ENCODE results near the gene ZNF217. TPM values are rescaled to one million over a fixed set of nuclear protein-coding genes. Genes with fewer than 3 reads are reported as not detected.
"Not testable (repeated sequence)": the region's sequence is repeated elsewhere in the genome, so short reads cannot be mapped to it uniquely, and the experiment has no call there.

ZNF217 gene
- total RNA-seq, 2 experiments from 2014 or later: 104 to 113 TPM

DNA sequence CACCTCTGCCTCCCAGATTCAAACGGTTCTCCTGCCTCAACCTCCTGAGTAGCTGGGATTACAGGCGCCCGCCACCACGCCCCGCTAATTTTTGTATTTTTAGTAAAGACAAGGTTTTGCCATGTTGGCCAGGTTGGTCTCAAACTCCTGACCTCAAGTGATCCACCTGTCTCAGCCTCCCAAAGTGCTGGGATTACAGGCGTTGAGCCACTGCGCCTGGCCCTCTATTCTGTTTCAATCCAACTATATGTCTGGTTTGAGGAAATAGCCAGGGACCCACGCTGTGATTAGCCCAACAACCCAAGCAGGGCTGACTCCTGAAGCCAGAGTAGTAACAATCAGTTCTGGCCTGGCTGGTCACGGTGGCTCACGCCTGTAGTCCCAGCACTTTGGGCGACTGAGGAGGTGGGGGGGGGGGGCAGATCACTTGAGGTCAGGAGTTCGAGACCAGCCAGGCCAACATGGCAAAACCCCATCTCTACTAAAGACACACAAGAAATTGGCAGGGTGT lies 24.9 kb upstream of the ZNF217 start:
- ATAC-seq; H3K27me3 Mint-ChIP-seq (ENCODE audit: low read depth); H3K4me3 Mint-ChIP-seq; H3K27ac Mint-ChIP-seq; DNase-seq; H3K9me3 Mint-ChIP-seq (ENCODE audit: insufficient read depth); POLR2A ChIA-PET; H3K36me3 Mint-ChIP-seq (ENCODE audit: low read depth); CTCF ChIA-PET: not testable (repeated sequence)
- H3K4me1 Mint-ChIP-seq (ENCODE audit: low read depth): peaks cover 39% of the 10 kb centered on the region

DNA sequence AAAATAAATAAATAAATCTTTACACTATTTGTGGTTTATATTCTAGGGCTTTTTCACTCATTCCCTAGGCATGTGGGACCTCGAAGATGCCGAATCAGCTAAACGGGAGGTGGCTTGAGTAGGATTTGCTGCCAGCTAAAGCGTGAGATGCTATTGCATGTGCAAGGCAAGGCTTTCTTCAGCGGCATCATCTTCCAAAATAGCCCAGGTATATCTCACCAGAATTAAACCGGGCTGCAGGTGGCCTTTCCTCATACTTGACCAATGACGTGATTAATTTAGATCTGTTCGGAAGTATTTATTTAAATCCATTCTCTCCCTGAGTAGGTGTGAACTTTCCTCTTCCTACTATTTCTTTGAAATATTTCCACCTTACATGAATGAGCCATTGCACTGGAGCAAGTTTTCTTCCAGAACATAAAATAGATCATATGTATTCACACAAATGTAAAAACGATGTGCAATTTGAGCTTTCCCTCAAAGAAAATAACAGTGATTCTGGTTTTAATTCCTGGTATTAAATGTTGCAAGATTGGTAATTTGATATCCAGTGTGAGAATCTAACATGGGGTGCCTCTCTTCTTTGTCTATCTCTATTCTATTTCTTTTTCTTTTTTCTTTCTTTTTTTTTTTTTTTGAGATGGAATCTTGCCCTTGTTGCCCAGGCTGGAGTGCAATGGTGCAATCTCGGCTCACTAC lies 24.3 kb upstream of the ZNF217 start:
- Mint-ChIP-seq H3K9me3 (ENCODE audit: insufficient read depth) (no peaks in the 10 kb centered on the region), H3K4me1 (ENCODE audit: low read depth) (peaks cover 39% of the 10 kb centered on the region), H3K4me3 (no peak overlapping the region), H3K27ac (no peak overlapping the region), H3K36me3 (ENCODE audit: low read depth) (no peaks in the 10 kb centered on the region), H3K27me3 (ENCODE audit: low read depth) (no peaks in the 10 kb centered on the region)
- DNase-seq (no peak), ATAC-seq (no peak)
- CTCF ChIA-PET: no interaction called here
- POLR2A ChIA-PET: interaction anchor here (0.7 kb wide), 1 partner anchor 24 kb away, joined by 3 read pairs; no protein-coding TSS in a partner anchor

DNA sequence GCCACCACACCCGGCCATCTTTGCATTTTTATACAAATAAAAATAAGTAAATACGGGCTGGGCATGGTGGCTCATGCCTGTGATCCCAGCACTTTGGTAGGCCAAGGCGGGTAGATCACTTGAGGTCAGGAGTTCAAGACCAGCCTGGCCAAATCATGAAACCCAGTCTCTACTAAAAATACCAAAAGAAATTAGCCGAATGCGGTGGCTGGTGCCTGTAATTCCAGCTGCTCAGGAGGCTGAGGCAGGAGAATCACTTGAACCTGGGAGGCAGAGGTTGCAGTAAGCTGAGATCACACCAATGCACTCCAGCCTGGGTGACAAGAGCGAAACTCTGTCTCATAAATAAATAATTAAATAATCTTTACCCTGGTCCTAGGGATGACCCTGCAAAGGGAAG lies 22.9 kb upstream of the ZNF217 start:
- CTCF ChIA-PET; H3K36me3 Mint-ChIP-seq (ENCODE audit: low read depth); H3K4me3 Mint-ChIP-seq; H3K27me3 Mint-ChIP-seq (ENCODE audit: low read depth); DNase-seq; POLR2A ChIA-PET; H3K9me3 Mint-ChIP-seq (ENCODE audit: insufficient read depth); H3K27ac Mint-ChIP-seq; ATAC-seq: not testable (repeated sequence)
- peaks cover 31% of the 10 kb centered on the region for H3K4me1 Mint-ChIP-seq (ENCODE audit: low read depth)

DNA sequence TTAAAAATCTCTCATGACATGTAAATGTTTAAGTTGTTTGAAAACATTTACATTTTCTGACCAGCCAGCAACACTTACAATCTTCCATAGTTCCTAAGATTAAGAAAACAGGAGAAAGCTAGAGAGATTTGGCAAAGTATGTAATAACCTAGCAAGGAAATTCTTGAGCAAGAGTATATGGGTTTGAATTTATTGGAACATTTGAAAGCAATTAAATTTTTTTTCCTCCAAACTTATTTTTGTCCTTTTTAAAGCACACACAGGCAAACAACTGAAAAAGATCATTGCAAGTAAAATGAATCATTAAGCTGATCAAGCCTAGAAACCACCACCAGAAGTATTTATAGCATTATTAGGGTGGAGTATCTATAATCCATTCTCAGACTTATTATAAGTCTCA lies 20.1 kb upstream of the ZNF217 start:
- H3K9me3 Mint-ChIP-seq (ENCODE audit: insufficient read depth): no peaks in the 10 kb centered on the region
- no peak for DNase-seq
- H3K4me3 Mint-ChIP-seq: no peak overlapping the region
- ATAC-seq: no peak
- ChIA-PET POLR2A (interaction anchor here (1.0 kb wide), 1 partner anchor 9 kb away, joined by 3 read pairs; no protein-coding TSS in a partner anchor), CTCF (interaction anchor here (0.8 to 5.6 kb wide), 3 partner anchors 9 to 29 kb away, joined by 3 to 56 read pairs (median 8); no protein-coding TSS in a partner anchor)
- peaks cover 40% of the 10 kb centered on the region for H3K4me1 Mint-ChIP-seq (ENCODE audit: low read depth)
- H3K36me3 Mint-ChIP-seq (ENCODE audit: low read depth): peaks cover 6% of the 10 kb centered on the region
- no peak overlapping the region for H3K27ac Mint-ChIP-seq
- no peaks in the 10 kb centered on the region for H3K27me3 Mint-ChIP-seq (ENCODE audit: low read depth)

DNA sequence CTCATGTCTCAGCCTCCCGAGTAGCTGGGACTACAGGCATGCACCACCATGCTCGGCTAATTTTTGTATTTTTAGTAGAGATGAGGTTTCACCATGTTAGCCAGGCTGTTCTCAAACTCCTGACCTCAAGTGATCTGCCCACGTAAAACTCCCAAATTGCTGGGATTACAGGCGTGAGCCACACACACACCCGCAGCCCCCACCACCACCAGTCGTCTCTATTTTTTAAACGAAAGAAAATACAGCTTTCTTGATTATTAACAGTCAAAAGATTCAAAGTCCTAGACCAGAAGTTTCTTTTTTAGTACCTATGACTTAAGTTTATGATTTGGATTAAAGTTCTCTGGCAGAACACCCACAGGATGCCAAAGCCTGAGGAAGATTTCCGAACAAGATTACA lies 18.6 kb upstream of the ZNF217 start:
- not testable (repeated sequence) for ATAC-seq; H3K27ac Mint-ChIP-seq; DNase-seq; H3K4me3 Mint-ChIP-seq; H3K9me3 Mint-ChIP-seq (ENCODE audit: insufficient read depth); H3K27me3 Mint-ChIP-seq (ENCODE audit: low read depth)
- POLR2A ChIA-PET: interaction anchor here (1.4 to 6.1 kb wide), 3 partner anchors 10 to 41 kb away, joined by 4 to 66 read pairs (median 5); no protein-coding TSS in a partner anchor
- H3K4me1 Mint-ChIP-seq (ENCODE audit: low read depth): peaks cover 47% of the 10 kb centered on the region
- peaks cover 13% of the 10 kb centered on the region for H3K36me3 Mint-ChIP-seq (ENCODE audit: low read depth)
- CTCF ChIA-PET: interaction anchor here (2.0 to 5.6 kb wide), 2 partner anchors 11 to 30 kb away, joined by 8 to 56 read pairs; no protein-coding TSS in a partner anchor

DNA sequence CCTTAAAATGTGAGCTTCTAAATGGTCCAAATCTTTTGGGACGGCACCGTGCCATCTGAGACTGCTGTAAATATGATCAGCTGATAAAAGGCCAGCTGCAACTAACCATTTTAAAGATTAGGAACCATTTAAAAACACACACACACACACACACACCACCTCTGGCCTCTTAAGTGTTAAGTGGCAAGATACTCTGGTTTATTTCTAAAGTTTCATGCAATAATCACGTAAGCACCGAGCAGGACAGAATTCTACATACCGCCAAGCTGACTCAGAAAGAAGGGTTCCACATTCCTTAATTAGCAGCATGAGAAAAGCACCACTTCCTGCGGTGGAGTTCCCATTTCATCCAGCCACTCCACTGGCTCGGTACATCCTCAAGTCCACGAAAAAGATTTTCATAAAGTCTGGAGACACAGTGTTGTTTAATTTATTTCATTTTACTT lies 17.8 kb upstream of the ZNF217 start:
- H3K27ac Mint-ChIP-seq: no peak overlapping the region
- POLR2A ChIA-PET: interaction anchor here (0.5 to 6.1 kb wide), 4 partner anchors 11 to 1180 kb away, joined by 3 to 66 read pairs (median 4); no protein-coding TSS in a partner anchor
- H3K4me1 Mint-ChIP-seq (ENCODE audit: low read depth): peaks cover 51% of the 10 kb centered on the region
- ATAC-seq: no peak
- H3K36me3 Mint-ChIP-seq (ENCODE audit: low read depth): peaks cover 16% of the 10 kb centered on the region
- no peaks in the 10 kb centered on the region for H3K27me3 Mint-ChIP-seq (ENCODE audit: low read depth)
- CTCF ChIA-PET: interaction anchor here (0.6 to 5.6 kb wide), 4 partner anchors 11 to 44 kb away, joined by 3 to 56 read pairs (median 3); no protein-coding TSS in a partner anchor
- DNase-seq: no peak
- H3K9me3 Mint-ChIP-seq (ENCODE audit: insufficient read depth): no peaks in the 10 kb centered on the region
- H3K4me3 Mint-ChIP-seq: no peak overlapping the region

DNA sequence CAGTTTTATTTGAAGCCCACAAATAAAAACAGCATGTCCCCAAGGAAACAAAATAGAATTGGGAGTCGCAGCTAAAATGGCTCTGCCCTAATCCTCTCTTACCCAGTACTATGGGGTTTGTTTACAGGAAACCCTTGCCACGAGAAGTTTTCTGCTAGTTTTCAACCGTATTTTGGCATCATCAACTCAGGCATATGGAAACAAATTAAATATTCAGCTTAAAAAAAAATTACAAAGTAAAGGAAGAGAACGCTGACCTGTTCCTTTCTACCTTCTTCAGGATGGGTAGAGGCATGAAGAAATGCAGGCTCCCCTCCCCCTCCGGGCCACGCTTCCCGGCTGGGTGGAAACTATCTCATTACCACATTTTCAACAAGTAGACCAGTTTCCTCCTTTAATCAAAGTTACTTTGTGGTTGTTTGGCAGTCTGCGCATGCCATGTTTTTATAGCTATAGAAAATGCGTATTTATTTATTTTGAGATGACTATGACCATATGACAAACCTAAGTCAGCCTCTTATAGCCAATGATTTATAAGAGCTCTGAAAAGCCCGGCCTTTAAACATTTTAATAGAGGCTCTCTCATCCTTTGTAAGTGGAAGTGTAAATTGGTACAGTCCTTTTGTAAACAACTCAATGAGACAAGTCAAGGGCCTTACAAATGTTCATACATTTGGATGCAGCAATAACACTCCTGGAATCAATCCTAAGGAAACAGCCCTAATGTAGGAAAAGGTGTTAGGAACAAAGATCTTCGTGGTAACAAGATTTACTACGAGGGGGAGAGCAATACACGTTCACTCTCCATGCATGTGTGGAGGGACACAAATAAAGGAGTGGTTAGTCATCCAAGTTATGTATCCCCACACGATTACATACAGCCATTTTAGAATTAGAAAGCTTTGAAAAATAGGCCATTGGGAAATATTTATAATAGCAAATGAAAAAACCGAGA lies 16.1 kb upstream of the ZNF217 start:
- ATAC-seq (peak; percentile 84), DNase-seq (peak; percentile 87)
- Mint-ChIP-seq H3K27me3 (ENCODE audit: low read depth) (no peaks in the 10 kb centered on the region), H3K27ac (peak overlapping the region; percentile 96), H3K4me1 (ENCODE audit: low read depth) (peaks cover 57% of the 10 kb centered on the region), H3K36me3 (ENCODE audit: low read depth) (peaks cover 20% of the 10 kb centered on the region), H3K9me3 (ENCODE audit: insufficient read depth) (no peaks in the 10 kb centered on the region), H3K4me3 (peak overlapping the region; percentile 82)
- ChIA-PET POLR2A (interaction anchor here (0.5 to 6.1 kb wide), 27 partner anchors 13 to 335 kb away, joined by 3 to 66 read pairs (median 4); partner anchors contain the start of gene ZNF217), CTCF (interaction anchor here (0.6 to 5.6 kb wide), 11 partner anchors 13 to 330 kb away, joined by 3 to 56 read pairs (median 3); no protein-coding TSS in a partner anchor)

DNA sequence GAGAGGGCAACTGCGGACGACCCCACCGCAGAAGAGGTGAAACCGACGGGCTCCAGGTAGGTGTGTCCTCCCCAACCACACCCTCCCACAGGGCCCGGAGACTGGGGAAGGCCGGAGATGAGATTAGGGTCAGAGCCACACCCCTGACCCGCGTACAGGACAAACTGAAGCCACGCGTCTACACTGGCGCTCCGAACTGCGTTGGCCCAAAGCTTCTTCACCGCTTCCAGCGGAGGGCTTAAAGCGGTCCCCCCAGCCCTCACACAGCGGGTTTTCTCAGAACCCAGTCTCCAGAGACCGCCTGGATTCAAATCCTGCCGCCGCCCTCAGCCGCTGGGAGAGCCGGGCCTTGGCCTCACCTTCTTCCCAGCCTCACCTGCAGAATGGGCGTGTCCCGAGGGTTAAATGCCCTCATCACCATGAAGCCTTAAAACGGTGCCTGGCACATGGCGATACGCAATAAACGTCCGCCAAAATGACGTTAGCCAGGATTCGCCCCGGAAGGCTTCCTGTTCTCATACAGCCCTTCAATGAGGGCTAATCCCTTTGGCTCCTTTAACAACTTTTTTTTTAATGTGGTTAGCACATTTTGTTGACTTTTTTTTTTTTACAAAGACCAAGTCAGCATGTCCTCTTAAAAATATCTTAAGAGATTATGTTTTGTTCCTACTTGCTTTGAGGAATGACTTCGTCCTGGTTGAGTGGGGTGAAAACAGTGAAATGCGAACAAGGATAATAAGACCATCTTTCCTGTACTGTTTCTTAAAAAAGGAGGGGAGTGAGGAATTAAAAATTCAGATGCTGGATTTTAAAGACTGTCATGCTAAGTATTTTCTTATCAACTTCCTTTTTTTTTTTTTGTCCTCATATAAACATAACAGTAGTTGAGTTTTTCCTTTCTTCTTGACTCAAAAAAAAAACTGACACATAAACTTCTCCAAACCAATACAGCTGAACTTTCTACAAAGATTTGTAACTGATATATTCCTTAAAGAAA lies 15.1 kb upstream of the ZNF217 start:
- ChIA-PET POLR2A (interaction anchor here (0.5 to 6.1 kb wide), 16 partner anchors 13 to 258 kb away, joined by 3 to 66 read pairs (median 4); partner anchors contain the start of gene ZNF217), CTCF (interaction anchor here (0.6 to 5.6 kb wide), 6 partner anchors 14 to 307 kb away, joined by 3 to 56 read pairs (median 6); no protein-coding TSS in a partner anchor)
- Mint-ChIP-seq H3K4me1 (ENCODE audit: low read depth) (peaks cover 61% of the 10 kb centered on the region), H3K27ac (peak overlapping the region; percentile 96), H3K9me3 (ENCODE audit: insufficient read depth) (no peaks in the 10 kb centered on the region), H3K4me3 (peak overlapping the region; percentile 82), H3K27me3 (ENCODE audit: low read depth) (no peaks in the 10 kb centered on the region), H3K36me3 (ENCODE audit: low read depth) (peaks cover 22% of the 10 kb centered on the region)
- ATAC-seq: peak; percentile 2
- DNase-seq: peak; percentile 48

DNA sequence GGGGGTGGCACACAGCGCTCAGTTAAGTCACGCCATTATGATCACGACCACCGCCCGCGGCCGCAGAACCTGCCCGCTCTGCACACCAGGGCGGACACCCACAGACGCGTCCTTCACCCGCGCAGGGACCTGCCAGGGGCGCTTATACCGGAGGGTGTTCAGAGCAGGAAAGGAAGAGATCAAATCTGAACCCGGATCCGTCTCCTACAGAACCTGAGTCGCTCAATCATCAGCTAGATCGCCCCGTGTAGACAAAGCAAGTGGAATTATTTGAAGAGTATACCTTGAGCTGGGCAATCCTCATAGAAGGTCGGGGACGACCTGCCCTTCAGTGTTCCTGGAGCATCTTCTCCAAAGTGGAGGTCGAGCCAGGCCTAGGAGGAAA lies 14.4 kb upstream of the ZNF217 start:
- H3K4me3 Mint-ChIP-seq: peak overlapping the region; percentile 82
- peaks cover 56% of the 10 kb centered on the region for H3K4me1 Mint-ChIP-seq (ENCODE audit: low read depth)
- H3K36me3 Mint-ChIP-seq (ENCODE audit: low read depth): peaks cover 22% of the 10 kb centered on the region
- no peak for DNase-seq
- peak overlapping the region; percentile 96 for H3K27ac Mint-ChIP-seq
- no peaks in the 10 kb centered on the region for H3K9me3 Mint-ChIP-seq (ENCODE audit: insufficient read depth)
- ChIA-PET CTCF (no interaction called here), POLR2A (interaction anchor here (1.4 to 6.1 kb wide), 2 partner anchors 14 to 16 kb away, joined by 3 to 66 read pairs; no protein-coding TSS in a partner anchor)
- ATAC-seq: no peak
- H3K27me3 Mint-ChIP-seq (ENCODE audit: low read depth): no peaks in the 10 kb centered on the region

DNA sequence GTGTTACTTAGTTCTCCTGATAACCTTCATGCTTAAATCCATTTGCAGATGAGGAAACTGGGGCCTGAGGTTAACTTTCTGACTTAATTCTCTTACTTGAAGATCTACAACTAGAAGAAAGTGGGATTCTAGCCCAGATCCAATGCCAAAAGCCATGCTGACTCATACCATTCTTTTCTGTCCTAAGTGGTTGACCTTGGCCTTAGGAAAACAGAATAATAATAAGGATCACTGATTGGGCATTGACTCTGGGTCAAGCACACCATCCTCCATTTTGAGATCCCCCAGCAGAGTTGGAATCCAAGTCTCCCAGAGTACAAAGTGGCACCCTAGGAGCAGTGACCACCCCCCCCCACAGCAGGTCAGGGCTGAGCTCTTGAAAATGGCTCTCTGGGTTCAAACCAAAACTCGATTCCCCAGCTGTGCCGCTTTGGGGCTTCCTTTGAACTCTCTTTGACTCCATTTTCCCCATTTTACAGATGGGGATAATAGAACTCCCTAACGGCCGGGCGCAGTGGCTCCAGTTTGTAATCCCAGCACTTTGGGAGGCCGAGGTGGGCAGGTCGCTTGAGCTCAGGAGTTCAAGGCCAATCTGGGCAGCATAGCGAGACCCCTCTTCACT lies 12.8 kb upstream of the ZNF217 start:
- Mint-ChIP-seq H3K4me3 (no peak overlapping the region), H3K4me1 (ENCODE audit: low read depth) (peaks cover 54% of the 10 kb centered on the region), H3K36me3 (ENCODE audit: low read depth) (peaks cover 29% of the 10 kb centered on the region), H3K27ac (peak overlapping the region; percentile 30), H3K27me3 (ENCODE audit: low read depth) (no peaks in the 10 kb centered on the region), H3K9me3 (ENCODE audit: insufficient read depth) (no peaks in the 10 kb centered on the region)
- ATAC-seq (no peak), DNase-seq (no peak)
- ChIA-PET POLR2A (interaction anchor here (0.7 to 1.4 kb wide), 2 partner anchors 14 to 330 kb away, joined by 3 read pairs; no protein-coding TSS in a partner anchor), CTCF (no interaction called here)
